OCI-LY1 (cell line): ENCODE results near the gene KDM5C.

ENCODE experiments used
- H2AFZ ChIP-seq: fragments of 200-600 bp; sonication (generic), shearing (Covaris generic); 2 replicates; pipeline ENCODE4 v1.6.0; 2014; ENCODE audit warnings: antibody characterized with exemption, mild to moderate bottlenecking, low read length
- H3F3A ChIP-seq: fragments of 200-600 bp; sonication (generic), shearing (Covaris generic); 2 replicates; pipeline ENCODE4 v1.6.0; 2014; ENCODE audit warnings: mild to moderate bottlenecking, antibody characterized with exemption, low read length, moderate library complexity; ENCODE audit not compliant: insufficient read depth
- H3K27ac ChIP-seq: fragments of 200-600 bp; sonication (generic); 2 replicates; pipeline ENCODE4 v1.5.1; 2014; ENCODE audit warnings: low read length, mixed run types, mild to moderate bottlenecking, low read depth; ENCODE audit not compliant: poor library complexity, severe bottlenecking
- H3K27me3 ChIP-seq: fragments of 200-600 bp; sonication (generic); 2 replicates; pipeline ENCODE4 v1.6.0; 2014; ENCODE audit warnings: antibody characterized with exemption, mild to moderate bottlenecking, low read length, moderate library complexity; ENCODE audit not compliant: insufficient read depth
- H3K36me3 ChIP-seq: fragments of 200-600 bp; sonication (generic); 2 replicates; pipeline ENCODE4 v1.6.1; 2014; ENCODE audit warnings: mild to moderate bottlenecking, antibody characterized with exemption, low read length, moderate library complexity, mixed read lengths; ENCODE audit not compliant: insufficient read depth
- H3K4me1 ChIP-seq: fragments of 200-600 bp; sonication (generic); 2 replicates; pipeline ENCODE4 v1.5.1; 2014; ENCODE audit warnings: mild to moderate bottlenecking, low read length, moderate library complexity; ENCODE audit not compliant: insufficient read depth, severe bottlenecking
- H3K4me2 ChIP-seq: fragments of 200-600 bp; sonication (generic), shearing (Covaris generic); 2 replicates; pipeline ENCODE4 v1.6.1; 2014; ENCODE audit warnings: low read length
- H3K4me3 ChIP-seq: fragments of 200-600 bp; sonication (generic); 2 replicates; pipeline ENCODE4 v1.5.1; 2014; ENCODE audit warnings: low read length, low read depth, mild to moderate bottlenecking, mixed read lengths; ENCODE audit not compliant: poor library complexity, severe bottlenecking
- H3K79me2 ChIP-seq: fragments of 200-600 bp; shearing (Covaris generic); 2 replicates; pipeline ENCODE4 v1.6.1; 2016; ENCODE audit warnings: mixed run types, low read length, mixed read lengths; ENCODE audit not compliant: insufficient read depth
- H3K9ac ChIP-seq: fragments of 200-600 bp; sonication (generic), shearing (Covaris generic); 2 replicates; pipeline ENCODE4 v1.6.1; 2014; ENCODE audit warnings: mild to moderate bottlenecking, low read length, mixed read lengths
- H3K9me2 ChIP-seq: fragments of 200-600 bp; sonication (generic), shearing (Covaris generic); 2 replicates; pipeline ENCODE4 v1.6.1; 2014; ENCODE audit warnings: low read depth, mild to moderate bottlenecking, low read length, mixed read lengths
- H3K9me3 ChIP-seq: fragments of 200-600 bp; shearing (Covaris generic); 2 replicates; pipeline ENCODE4 v1.6.1; 2014; ENCODE audit warnings: low read length, mixed read lengths
- H4K20me1 ChIP-seq: fragments of 200-600 bp; sonication (generic), shearing (Covaris generic); 2 replicates; pipeline ENCODE4 v1.6.0; 2016; ENCODE audit warnings: mild to moderate bottlenecking, low read length; ENCODE audit not compliant: insufficient read depth
- EZH2 ChIP-seq: fragments of 200-600 bp; sonication (generic), shearing (Covaris generic); IDR thresholded peaks from 2 replicates; pipeline ENCODE4 v1.8.0; 2017; ENCODE audit warnings: borderline replicate concordance, mixed run types, mild to moderate bottlenecking, antibody characterized with exemption, low read length, moderate library complexity, mixed read lengths
- TF ChIP-seq, protein P1 (sequence below): fragments of 200-600 bp; sonication (generic), shearing (Covaris generic); IDR thresholded peaks from 2 replicates; pipeline ENCODE4 v1.5.1; 2017; ENCODE audit warnings: mild to moderate bottlenecking, antibody characterized with exemption, low read length, moderate library complexity, mixed read lengths

The KDM5C gene

DNA sequence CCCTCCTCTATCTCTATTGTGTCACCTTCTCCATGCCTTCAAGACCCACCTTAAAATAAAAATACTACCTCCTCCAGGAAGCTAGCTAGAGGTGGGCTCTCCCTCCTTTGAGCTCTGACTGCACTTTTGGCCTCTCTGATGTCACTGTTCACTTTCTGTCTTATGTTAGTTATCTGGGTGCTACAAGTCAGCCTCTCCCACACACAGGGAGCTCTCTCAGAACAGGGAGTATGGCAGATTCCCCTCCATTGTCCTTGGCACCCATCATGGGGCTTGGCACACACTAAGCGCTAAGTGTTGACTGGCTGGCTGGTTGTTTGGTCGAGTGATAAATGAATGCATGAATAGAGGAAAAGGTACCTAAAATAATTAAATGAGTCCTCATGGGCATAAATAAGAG is 21.2 kb upstream of the KDM5C start:
- no peaks in the 10 kb centered on the region for H3K4me1 ChIP-seq
- H3K27me3 ChIP-seq, result no peaks in the 10 kb centered on the region
- no peaks in the 10 kb centered on the region for H3K36me3 ChIP-seq
- no peak overlapping the region for H2AFZ ChIP-seq
- H3K27ac ChIP-seq, result no peak overlapping the region
- TF ChIP-seq, protein P1, sequence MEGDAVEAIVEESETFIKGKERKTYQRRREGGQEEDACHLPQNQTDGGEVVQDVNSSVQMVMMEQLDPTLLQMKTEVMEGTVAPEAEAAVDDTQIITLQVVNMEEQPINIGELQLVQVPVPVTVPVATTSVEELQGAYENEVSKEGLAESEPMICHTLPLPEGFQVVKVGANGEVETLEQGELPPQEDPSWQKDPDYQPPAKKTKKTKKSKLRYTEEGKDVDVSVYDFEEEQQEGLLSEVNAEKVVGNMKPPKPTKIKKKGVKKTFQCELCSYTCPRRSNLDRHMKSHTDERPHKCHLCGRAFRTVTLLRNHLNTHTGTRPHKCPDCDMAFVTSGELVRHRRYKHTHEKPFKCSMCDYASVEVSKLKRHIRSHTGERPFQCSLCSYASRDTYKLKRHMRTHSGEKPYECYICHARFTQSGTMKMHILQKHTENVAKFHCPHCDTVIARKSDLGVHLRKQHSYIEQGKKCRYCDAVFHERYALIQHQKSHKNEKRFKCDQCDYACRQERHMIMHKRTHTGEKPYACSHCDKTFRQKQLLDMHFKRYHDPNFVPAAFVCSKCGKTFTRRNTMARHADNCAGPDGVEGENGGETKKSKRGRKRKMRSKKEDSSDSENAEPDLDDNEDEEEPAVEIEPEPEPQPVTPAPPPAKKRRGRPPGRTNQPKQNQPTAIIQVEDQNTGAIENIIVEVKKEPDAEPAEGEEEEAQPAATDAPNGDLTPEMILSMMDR, result no peak
- no peak for TF ChIP-seq EZH2
- no peak overlapping the region for H3K4me2 ChIP-seq
- no peaks in the 10 kb centered on the region for H3K79me2 ChIP-seq
- H3F3A ChIP-seq, result no peaks in the 10 kb centered on the region
- no peak overlapping the region for H3K4me3 ChIP-seq
- H4K20me1 ChIP-seq, result no peaks in the 10 kb centered on the region
- no peaks in the 10 kb centered on the region for H3K9me3 ChIP-seq
- H3K9me2 ChIP-seq, result no peaks in the 10 kb centered on the region
- H3K9ac ChIP-seq, result no peak overlapping the region

DNA sequence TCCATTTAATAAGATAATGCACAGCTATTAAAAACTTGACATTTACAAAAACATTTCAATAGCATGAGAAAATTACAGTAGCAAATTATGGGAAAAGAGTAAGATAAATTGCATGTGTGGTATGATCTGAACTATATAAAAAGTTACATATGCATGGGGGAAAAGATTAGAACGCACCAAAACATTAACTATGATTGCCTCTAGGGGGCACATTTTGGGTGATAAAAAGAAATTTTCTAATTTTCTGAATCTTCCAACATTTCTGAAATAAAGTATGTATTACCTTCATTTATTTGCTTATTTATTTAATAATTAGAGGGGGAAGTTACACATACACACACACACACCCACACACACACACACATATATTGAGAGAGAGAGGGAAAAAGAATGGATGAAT is 19.6 kb upstream of the KDM5C start:
- Histone ChIP-seq H3K27me3 (no peaks in the 10 kb centered on the region), H4K20me1 (no peaks in the 10 kb centered on the region), H3K27ac (no peak overlapping the region), H2AFZ (no peak overlapping the region), H3K4me3 (no peak overlapping the region), H3K9me3 (no peaks in the 10 kb centered on the region), H3F3A (no peaks in the 10 kb centered on the region), H3K9me2 (no peaks in the 10 kb centered on the region), H3K79me2 (no peaks in the 10 kb centered on the region), H3K9ac (no peak overlapping the region), H3K4me2 (no peak overlapping the region), H3K4me1 (no peaks in the 10 kb centered on the region), H3K36me3 (no peaks in the 10 kb centered on the region)
- no peak for TF ChIP-seq EZH2
- TF ChIP-seq, protein P1, result peak; percentile 16; the same call in 1 of the 2 replicates

DNA sequence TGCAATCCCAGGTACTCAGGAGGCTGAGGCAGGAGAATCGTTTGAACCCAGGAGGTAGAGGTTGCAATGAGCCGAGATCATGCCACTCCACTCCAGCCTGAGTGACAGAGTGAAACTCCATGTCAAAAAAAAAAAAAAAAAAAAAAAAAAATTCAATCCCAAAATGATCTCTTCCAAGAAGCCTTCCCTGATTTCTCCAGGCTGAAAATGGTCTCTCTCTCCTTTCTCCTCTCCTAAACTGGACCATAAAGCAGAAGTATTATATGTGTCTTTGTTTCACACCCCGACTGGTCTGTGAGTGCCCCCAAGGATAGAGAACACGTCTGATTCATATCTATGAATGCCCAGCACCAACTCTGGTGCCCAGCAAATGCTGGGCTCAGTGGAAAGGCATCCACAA is 17.3 kb upstream of the KDM5C start:
- TF ChIP-seq, protein P1, result no peak
- TF ChIP-seq EZH2, result no peak
- Histone ChIP-seq H3K9ac (no peak overlapping the region), H3K27me3 (no peaks in the 10 kb centered on the region), H3F3A (no peaks in the 10 kb centered on the region), H3K4me2 (no peak overlapping the region), H3K79me2 (no peaks in the 10 kb centered on the region), H3K9me2 (no peaks in the 10 kb centered on the region), H2AFZ (no peak overlapping the region), H4K20me1 (no peaks in the 10 kb centered on the region), H3K9me3 (no peaks in the 10 kb centered on the region), H3K4me1 (no peaks in the 10 kb centered on the region), H3K27ac (no peak overlapping the region), H3K36me3 (no peaks in the 10 kb centered on the region), H3K4me3 (no peak overlapping the region)
